A549 treated with dexamethasone at 1 μM for 4 hours (cell line): ENCODE data around the gene PANK1. TPM values are rescaled to one million over a fixed set of nuclear protein-coding genes. Genes with fewer than 3 reads are reported as not detected.

Experiments
- total RNA-seq: library from RNA; stranded (reverse); fragments of 200-300 nt; extraction: Qiagen RNA extraction; gene quantifications from 5 replicates; pipeline ENCODE4 v1.2.3, GENCODE V29; 2022

The PANK1 gene
- 5.6 to 7.8 TPM (median 6.5 TPM) in 5 replicates for total RNA-seq

DNA sequence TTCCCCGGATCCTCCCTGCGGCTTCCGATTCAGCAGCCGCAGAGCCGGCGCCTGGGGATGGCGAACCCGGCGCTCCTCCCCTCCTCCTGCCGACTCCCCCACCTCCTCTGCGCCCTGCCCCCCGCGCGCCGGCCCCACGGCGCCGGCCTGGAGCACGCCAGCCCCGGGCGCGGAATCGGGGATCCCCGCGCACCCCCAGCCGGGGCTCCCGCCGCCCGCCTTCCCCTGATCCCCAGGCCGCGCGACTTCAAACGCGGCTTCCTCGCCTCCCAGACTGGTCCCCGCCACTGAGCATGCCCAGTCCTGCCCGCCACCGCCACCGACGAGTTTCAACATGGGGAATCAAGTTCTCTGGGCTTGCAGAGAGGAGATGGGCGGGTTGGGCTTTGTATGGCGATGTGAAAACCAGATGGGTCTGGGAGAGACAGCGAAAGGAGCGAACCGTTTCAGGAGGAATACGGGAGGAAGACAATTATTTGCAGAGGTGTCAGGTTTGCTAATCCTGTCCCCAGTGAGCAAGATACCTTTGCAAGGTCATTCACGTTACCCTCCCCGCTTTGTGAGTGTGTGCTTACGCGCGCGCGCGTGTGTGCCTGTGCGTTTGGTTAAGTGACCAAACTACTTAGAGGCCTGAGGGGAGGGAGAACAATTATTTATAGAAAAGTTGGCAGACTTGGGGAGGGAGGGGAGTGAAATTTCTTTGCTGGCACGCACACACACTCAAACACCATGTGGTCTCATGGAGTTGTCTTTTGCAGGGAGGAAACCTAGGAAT is at the start of gene PANK1:
Gene PANK1 (minus strand): TSS at position 276 of the 775 bp plus-strand sequence. CDS start 351 bp downstream, outside the sequence.

DNA sequence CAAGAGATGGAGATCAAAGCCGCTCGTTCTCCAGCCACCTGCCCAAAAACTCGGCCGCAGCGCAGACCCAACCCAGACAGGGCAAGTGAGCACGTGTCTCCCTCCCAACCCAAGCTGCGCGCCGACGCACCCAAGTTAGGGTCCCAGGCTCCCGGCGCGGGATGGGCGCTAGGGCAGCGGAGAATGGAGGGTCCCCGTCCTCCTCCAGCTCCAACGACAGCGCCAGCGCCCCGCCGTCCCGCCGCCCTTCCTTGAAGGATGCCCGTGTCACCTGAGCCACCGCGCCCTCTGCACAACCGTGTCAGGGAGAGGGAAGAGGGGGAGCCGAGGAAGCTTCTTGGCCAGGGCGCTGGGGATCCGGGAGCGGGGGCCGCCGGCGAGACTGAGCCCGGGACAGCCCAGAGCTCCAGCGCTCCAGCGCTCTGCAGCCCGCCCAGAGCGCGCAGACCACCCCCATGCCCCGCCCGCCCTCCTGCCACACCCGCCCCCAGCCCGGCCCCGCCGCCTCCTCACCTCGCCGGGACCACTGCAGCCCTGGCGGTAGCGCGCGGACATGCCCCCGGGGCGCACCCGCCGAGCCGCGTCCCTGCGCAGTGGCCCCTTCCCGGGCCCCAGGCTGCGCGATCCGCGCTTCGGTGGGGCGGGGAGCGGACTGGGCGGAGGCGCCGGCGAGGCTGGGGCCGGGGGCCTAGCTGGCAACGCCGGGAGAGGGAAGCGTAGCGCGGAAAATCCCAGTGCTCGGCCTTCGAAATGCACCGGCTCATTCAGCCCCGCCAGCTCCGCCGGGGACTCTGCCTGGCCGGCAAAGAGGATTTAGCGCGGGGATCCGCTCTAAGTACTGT is 109.7 kb downstream of the PANK1 start, which contains the start of gene SLC16A12:
Gene SLC16A12 (minus strand): TSS at position 424 of the 842 bp plus-strand sequence. CDS start 73,016 bp downstream, outside the sequence.

Other genes with a start within 250 kb of the PANK1 start
- gene IFIT5, start 230.7 kb downstream of the PANK1 start, total RNA-seq = 7.9 to 12.2 TPM (median 10.6 TPM) in 5 replicates
- 0.45 to 2.0 TPM (median 1.5 TPM) in 5 replicates for gene SLC16A12, start 109.6 kb downstream of the PANK1 start, total RNA-seq
- gene KIF20B, start 56.3 kb upstream of the PANK1 start, total RNA-seq = 12.0 to 18.7 TPM (median 15.6 TPM) in 5 replicates